IMR-90 (cell line): Measurements from ENCODE around the gene PRR18. TPM values are rescaled to one million over a fixed set of nuclear protein-coding genes. Genes with fewer than 3 reads are reported as not detected.

Source experiments
- ATAC-seq: fragments of 200-7000 bp; cut with Tn5 transposase; 2 replicates; pipeline ENCODE4 v1.9.1; 2020; ENCODE audit warnings: low read depth, mild to moderate bottlenecking, moderate library complexity
- BruUV-seq: library from RNA; stranded (reverse); fragments of 400-500 nt; replicated peaks from 2 replicates; lab custom pipeline; 2021; lab: Mats Ljungman, UMichigan
- CTCF ChIA-PET: fragments of 300-600 bp; formaldehyde crosslinking; extraction: SDS; loops from one replicate; lab custom pipeline; 2021; ENCODE audit warnings: antibody characterized with exemption; lab: Yijun Ruan, JAX
- POLR2A ChIA-PET: fragments of 300-600 bp; sonication (Branson Sonifier 250); formaldehyde crosslinking; loops from one replicate; lab custom pipeline; 2022; ENCODE audit warnings: antibody characterized with exemption; ENCODE audit not compliant: unreplicated experiment; lab: Charles Lee
- DNase-seq: peaks from one replicate; pipeline ENCODE4 v3.0.0; 2013
- H2AFZ ChIP-seq: replicated peaks from 2 replicates; pipeline ENCODE3; 2013; ENCODE audit warnings: low read length, mild to moderate bottlenecking; ENCODE audit not compliant: poor library complexity
- H2AK5ac ChIP-seq: 2 replicates; pipeline ENCODE4 v1.6.1; 2013; ENCODE audit warnings: low read depth, low read length, inconsistent platforms
- H2AK9ac ChIP-seq: replicated peaks from 2 replicates; pipeline ENCODE3; 2013; ENCODE audit warnings: mild to moderate bottlenecking, low read depth, low read length, moderate library complexity; ENCODE audit not compliant: poor library complexity
- H2BK120ac ChIP-seq: 2 replicates; pipeline ENCODE4 v1.6.1; 2013; ENCODE audit warnings: low read depth, low read length, inconsistent platforms
- H2BK15ac ChIP-seq: 3 replicates; pipeline ENCODE4 v1.6.1; 2013; ENCODE audit warnings: low read depth, low read length, inconsistent platforms
- H2BK20ac ChIP-seq: 2 replicates; pipeline ENCODE4 v1.6.1; 2013; ENCODE audit warnings: low read depth, mild to moderate bottlenecking, inconsistent platforms, low read length, moderate library complexity
- H2BK5ac ChIP-seq: 2 replicates; pipeline ENCODE4 v1.6.1; 2013; ENCODE audit warnings: mild to moderate bottlenecking, low read depth, low read length, inconsistent platforms; ENCODE audit not compliant: poor library complexity, severe bottlenecking
- H3K14ac ChIP-seq: replicated peaks from 2 replicates; pipeline ENCODE4 v1.6.1; 2013; ENCODE audit warnings: low read depth, low read length, inconsistent platforms
- H3K18ac ChIP-seq: 2 replicates; pipeline ENCODE4 v1.6.1; 2013; ENCODE audit warnings: low read depth, low read length, control low read depth
- H3K23ac ChIP-seq: 2 replicates; pipeline ENCODE4 v1.6.1; 2013; ENCODE audit warnings: low read depth, low read length, inconsistent platforms
- H3K27ac ChIP-seq: 2 replicates; pipeline ENCODE4 v1.5.1; 2013; ENCODE audit warnings: mild to moderate bottlenecking, control low read depth, low read length; ENCODE audit not compliant: insufficient read depth
- H3K27me3 ChIP-seq: 2 replicates; pipeline ENCODE4 v1.6.1; 2013; ENCODE audit warnings: low read length; ENCODE audit not compliant: control insufficient read depth, insufficient read depth
- H3K36me3 ChIP-seq: 2 replicates; pipeline ENCODE4 v1.6.1; 2013; ENCODE audit warnings: low read length, mixed read lengths; ENCODE audit not compliant: control insufficient read depth, insufficient read depth
- H3K4ac ChIP-seq: 2 replicates; pipeline ENCODE4 v1.6.1; 2013; ENCODE audit warnings: low read depth, low read length, inconsistent platforms
- H3K4me1 ChIP-seq: 2 replicates; pipeline ENCODE4 v1.6.1; 2013; ENCODE audit warnings: low read length, mixed read lengths; ENCODE audit not compliant: control insufficient read depth, insufficient read depth
- H3K4me2 ChIP-seq: 2 replicates; pipeline ENCODE4 v1.6.1; 2013; ENCODE audit warnings: low read depth, mild to moderate bottlenecking, control low read depth, low read length, moderate library complexity
- H3K4me3 ChIP-seq: 2 replicates; pipeline ENCODE4 v1.5.1; 2013; ENCODE audit warnings: low read depth, mild to moderate bottlenecking, control low read depth, low read length, moderate library complexity; ENCODE audit not compliant: insufficient read depth
- H3K56ac ChIP-seq: 2 replicates; pipeline ENCODE4 v1.6.1; 2013; ENCODE audit warnings: low read length, inconsistent platforms; ENCODE audit not compliant: insufficient read depth; ENCODE audit errors: extremely low read depth
- H3K79me1 ChIP-seq, 2 experiments: 2 replicates each; pipeline ENCODE4 v1.6.1; 2013; ENCODE audit warnings: low read length in 2 of 2, inconsistent platforms in 1 of 2, low read depth in 1 of 2
- H3K9ac ChIP-seq: 2 replicates; pipeline ENCODE4 v1.6.1; 2013; ENCODE audit warnings: low read depth, low read length, control low read depth
- H3K9me1 ChIP-seq: 2 replicates; pipeline ENCODE4 v1.6.1; 2013; ENCODE audit warnings: low read length, inconsistent platforms; ENCODE audit not compliant: insufficient read depth
- H3K9me3 ChIP-seq: 2 replicates; pipeline ENCODE4 v1.6.1; 2013; ENCODE audit warnings: low read length; ENCODE audit not compliant: control insufficient read depth, insufficient read depth
- H4K20me1 ChIP-seq: 2 replicates; pipeline ENCODE4 v1.6.1; 2013; ENCODE audit warnings: low read length, inconsistent platforms; ENCODE audit not compliant: insufficient read depth
- H4K5ac ChIP-seq: 2 replicates; pipeline ENCODE4 v1.6.1; 2013; ENCODE audit warnings: mild to moderate bottlenecking, low read depth, low read length, control low read depth
- H4K8ac ChIP-seq, 2 experiments: 2 replicates each; pipeline ENCODE4 v1.6.1; 2013; ENCODE audit warnings: low read depth in 2 of 2, low read length in 2 of 2, control low read depth in 1 of 2, inconsistent platforms in 1 of 2
- H4K91ac ChIP-seq: 2 replicates; pipeline ENCODE4 v1.6.1; 2013; ENCODE audit warnings: low read depth, low read length, inconsistent platforms; ENCODE audit not compliant: insufficient read depth
- BHLHE40 ChIP-seq: fragments of 150-350 bp; IDR thresholded peaks from 2 replicates; pipeline ENCODE4 v1.6.1; 2016; ENCODE audit warnings: mild to moderate bottlenecking, low read depth, low read length
- CEBPB ChIP-seq: IDR thresholded peaks from 2 replicates; pipeline ENCODE4 v1.6.1; 2012; ENCODE audit warnings: low read depth, low read length, improper control_type of control experiment
- CHD1 ChIP-seq: IDR thresholded peaks from 2 replicates; pipeline ENCODE4 v1.6.1; 2012; ENCODE audit warnings: low read depth, low read length, improper control_type of control experiment
- ELK1 ChIP-seq: fragments of 150-350 bp; IDR thresholded peaks from 2 replicates; pipeline ENCODE4 v1.6.1; 2016; ENCODE audit warnings: low read depth, mild to moderate bottlenecking, low read length, moderate library complexity, borderline replicate concordance
- FOS ChIP-seq: fragments of 150-350 bp; IDR thresholded peaks from 2 replicates; pipeline ENCODE4 v1.6.1; 2016; ENCODE audit warnings: low read depth, low read length
- MAFK ChIP-seq: IDR thresholded peaks from 2 replicates; pipeline ENCODE4 v1.6.1; 2012; ENCODE audit warnings: low read depth, low read length, improper control_type of control experiment
- MAZ ChIP-seq: IDR thresholded peaks from 2 replicates; pipeline ENCODE4 v1.6.1; 2012; ENCODE audit warnings: low read depth, mild to moderate bottlenecking, low read length, improper control_type of control experiment, moderate library complexity, borderline replicate concordance
- MXI1 ChIP-seq: IDR thresholded peaks from 2 replicates; pipeline ENCODE4 v1.6.1; 2012; ENCODE audit warnings: low read depth, mild to moderate bottlenecking, low read length, moderate library complexity, borderline replicate concordance
- NFE2L2 ChIP-seq: fragments of 150-350 bp; IDR thresholded peaks from 2 replicates; pipeline ENCODE4 v1.6.1; 2016; ENCODE audit warnings: low read depth, mild to moderate bottlenecking, low read length
- POLR2A ChIP-seq: IDR thresholded peaks from 2 replicates; pipeline ENCODE4 v1.6.1; 2012; ENCODE audit warnings: mild to moderate bottlenecking, low read depth, low read length
- RAD21 ChIP-seq: IDR thresholded peaks from 2 replicates; pipeline ENCODE4 v1.6.1; 2012; ENCODE audit warnings: low read length, improper control_type of control experiment
- RCOR1 ChIP-seq: IDR thresholded peaks from 2 replicates; pipeline ENCODE4 v1.6.1; 2012; ENCODE audit warnings: mild to moderate bottlenecking, low read length, improper control_type of control experiment; ENCODE audit not compliant: insufficient replicate concordance
- RFX5 ChIP-seq: IDR thresholded peaks from 2 replicates; pipeline ENCODE4 v1.8.0; 2012; ENCODE audit warnings: low read depth, mild to moderate bottlenecking, low read length, moderate library complexity
- SMC3 ChIP-seq: fragments of 150-350 bp; IDR thresholded peaks from 2 replicates; pipeline ENCODE4 v1.6.1; 2016; ENCODE audit warnings: low read depth, mild to moderate bottlenecking, antibody characterized with exemption, low read length, moderate library complexity
- USF2 ChIP-seq: fragments of 150-350 bp; IDR thresholded peaks from 2 replicates; pipeline ENCODE4 v1.6.1; 2017; ENCODE audit warnings: mild to moderate bottlenecking, antibody characterized with exemption, low read length, low read depth
- WGBS, 2 experiments: methylation state at CpG; one replicate each; pipeline versions ENCODE4 v1.1.5 to v1.1.7; 2013; ENCODE audit warnings: missing lambda C conversion rate in 2 of 2; ENCODE audit not compliant: insufficient read length in 1 of 2; ENCODE audit errors: extremely low coverage in 2 of 2; 5-methylcytosine and 5-hydroxymethylcytosine counted together
- dilution Hi-C: fragments of 300-500 bp; cut with HindIII; formaldehyde crosslinking; loops from one replicate; pipeline ENCODE4 v1.14.3; 2018; ENCODE audit warnings: low sequenced_read_pairs; ENCODE audit not compliant: unreplicated experiment
- in situ Hi-C: fragments of 300-500 bp; cut with MboI; formaldehyde crosslinking; loops from 3 replicates; pipeline ENCODE4 v1.14.3; 2019; ENCODE audit warnings: low sequenced_read_pairs, inconsistent platforms, mixed read lengths
- intact Hi-C: fragments of 100-400 bp; cut with micrococcal nuclease; formaldehyde crosslinking; loops from 2 replicates; pipeline ENCODE4 v1.10.0; 2022
- polyA plus RNA-seq, 3 experiments: library from polyadenylated mRNA; depleted of rRNA; stranded (reverse); fragments of >200 nt; gene quantifications; 2 replicates each; pipeline ENCODE4 v1.2.3, GENCODE V29; 2012; ENCODE audit warnings: low replicate concordance in 1 of 3
- total RNA-seq: library from RNA; depleted of rRNA; stranded (reverse); fragments of >200 nt; gene quantifications from 2 replicates; pipeline ENCODE4 v1.2.3, GENCODE V29; 2012
- TF ChIP-seq, protein P1 (sequence below): conservative IDR thresholded peaks from 2 replicates; pipeline ENCODE4 v1.5.1; 2012; ENCODE audit warnings: mild to moderate bottlenecking, low read depth, low read length, improper control_type of control experiment

PRR18 gene
- total and polyA plus RNA-seq, 2 of the 4 experiments (the other 2 are of a cell fraction) = not detected

GRCh38 chr6:166312832-166313231 is 4.6 kb upstream of the PRR18 start:
- no peak overlapping the region for H4K91ac ChIP-seq
- H2BK15ac ChIP-seq = no peak overlapping the region
- H3K9me3 ChIP-seq = no peaks in the 10 kb centered on the region
- H3K23ac ChIP-seq = no peak overlapping the region
- DNase-seq = no peak
- no peak overlapping the region for H3K18ac ChIP-seq
- no peaks in the 10 kb centered on the region for H3K79me1 ChIP-seq
- no peak overlapping the region for H3K9ac ChIP-seq
- H2AK5ac ChIP-seq = no peak overlapping the region
- H2BK20ac ChIP-seq = no peak overlapping the region
- no peak overlapping the region for H2AFZ ChIP-seq
- H3K27me3 ChIP-seq = peaks cover 28% of the 10 kb centered on the region
- WGBS, 2 experiments = no CpG with 5 or more reads among the region's 1 CpG
- no peak overlapping the region for H3K56ac ChIP-seq
- no peak overlapping the region for H3K27ac ChIP-seq
- H3K4me2 ChIP-seq = no peak overlapping the region
- dilution Hi-C loops (no loop called here), in situ Hi-C loops (no loop called here), intact Hi-C loops (loop anchor here (1.0 kb wide), 2 partner anchors 70 to 88 kb away; no protein-coding TSS in a partner anchor)
- no TSS peak for BruUV-seq
- H4K5ac ChIP-seq = no peak overlapping the region
- ChIA-PET POLR2A (no interaction called here), CTCF (interaction anchor here (0.8 to 1.2 kb wide), 2 partner anchors 31 to 66 kb away, joined by 3 read pairs; no protein-coding TSS in a partner anchor)
- no peak overlapping the region for H3K14ac ChIP-seq
- no peak overlapping the region for H2BK5ac ChIP-seq
- no peak overlapping the region for H4K8ac ChIP-seq
- no peaks in the 10 kb centered on the region for H4K20me1 ChIP-seq
- no peak for ATAC-seq
- no peak overlapping the region for H2AK9ac ChIP-seq
- no peaks in the 10 kb centered on the region; the same call in 1 of the 2 replicates for H3K4me1 ChIP-seq
- TF ChIP-seq MAZ (no peak), POLR2A (no peak), USF2 (no peak), ELK1 (no peak), MXI1 (no peak), RAD21 (no peak), RCOR1 (no peak), RFX5 (no peak), BHLHE40 (no peak), NFE2L2 (no peak), CHD1 (no peak), CEBPB (no peak), SMC3 (no peak), FOS (no peak), MAFK (no peak)
- TF ChIP-seq, protein P1, sequence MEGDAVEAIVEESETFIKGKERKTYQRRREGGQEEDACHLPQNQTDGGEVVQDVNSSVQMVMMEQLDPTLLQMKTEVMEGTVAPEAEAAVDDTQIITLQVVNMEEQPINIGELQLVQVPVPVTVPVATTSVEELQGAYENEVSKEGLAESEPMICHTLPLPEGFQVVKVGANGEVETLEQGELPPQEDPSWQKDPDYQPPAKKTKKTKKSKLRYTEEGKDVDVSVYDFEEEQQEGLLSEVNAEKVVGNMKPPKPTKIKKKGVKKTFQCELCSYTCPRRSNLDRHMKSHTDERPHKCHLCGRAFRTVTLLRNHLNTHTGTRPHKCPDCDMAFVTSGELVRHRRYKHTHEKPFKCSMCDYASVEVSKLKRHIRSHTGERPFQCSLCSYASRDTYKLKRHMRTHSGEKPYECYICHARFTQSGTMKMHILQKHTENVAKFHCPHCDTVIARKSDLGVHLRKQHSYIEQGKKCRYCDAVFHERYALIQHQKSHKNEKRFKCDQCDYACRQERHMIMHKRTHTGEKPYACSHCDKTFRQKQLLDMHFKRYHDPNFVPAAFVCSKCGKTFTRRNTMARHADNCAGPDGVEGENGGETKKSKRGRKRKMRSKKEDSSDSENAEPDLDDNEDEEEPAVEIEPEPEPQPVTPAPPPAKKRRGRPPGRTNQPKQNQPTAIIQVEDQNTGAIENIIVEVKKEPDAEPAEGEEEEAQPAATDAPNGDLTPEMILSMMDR = no peak
- no peak overlapping the region for H2BK120ac ChIP-seq
- H3K9me1 ChIP-seq = no peaks in the 10 kb centered on the region
- H3K36me3 ChIP-seq = no peaks in the 10 kb centered on the region
- H3K4ac ChIP-seq = no peak overlapping the region
- no peak overlapping the region for H3K4me3 ChIP-seq
